ENCODE data around the gene SLC24A3. TPM values are rescaled to one million over a fixed set of nuclear protein-coding genes. Genes with fewer than 3 reads are reported as not detected.
"Not testable (repeated sequence)": the region's sequence is repeated elsewhere in the genome, so short reads cannot be mapped to it uniquely, and the experiment has no call there.

The SLC24A3 gene
- total RNA-seq, 4 donors from 2014 or later = 4.2 to 6.4 (median 5.6) TPM

- H3K36me3 ChIP-seq = no peaks in the 10 kb centered on the region
- H3K4me1 ChIP-seq = peaks cover 12% of the 10 kb centered on the region
- no peaks in the 10 kb centered on the region for H3K27me3 ChIP-seq
- no peak overlapping the region for H3K4me3 ChIP-seq
- no peak for TF ChIP-seq POLR2AphosphoS5 (IDR thresholded peaks at IDR 0.05)
- TF ChIP-seq POLR2A (IDR thresholded peaks at IDR 0.05) = no peak
- no peak for TF ChIP-seq CTCF (IDR thresholded peaks at IDR 0.05)
- no peak overlapping the region for H3K27ac ChIP-seq
- H3K9me3 ChIP-seq = no peaks in the 10 kb centered on the region
- no peak for DNase-seq (ENCODE audit: low spot score in 2 of 2)
- WGBS = 51% methylated on average over 3 of the region's 3 CpGs
Observed at GRCh38 chr20:19749618-19750071, 537.2 kb downstream of the SLC24A3 start.

GRCh38 chr20:19750101-19750606 lies 537.7 kb downstream of the SLC24A3 start:
- H3K4me3 ChIP-seq = no peak overlapping the region
- peaks cover 12% of the 10 kb centered on the region for H3K4me1 ChIP-seq
- H3K36me3 ChIP-seq = no peaks in the 10 kb centered on the region
- H3K9me3 ChIP-seq = no peaks in the 10 kb centered on the region
- TF ChIP-seq POLR2AphosphoS5 (IDR thresholded peaks at IDR 0.05) (no peak), POLR2A (IDR thresholded peaks at IDR 0.05) (no peak), EP300 (IDR thresholded peaks at IDR 0.05) (no peak), CTCF (IDR thresholded peaks at IDR 0.05) (no peak)
- no peak for DNase-seq (ENCODE audit: low spot score in 2 of 2)
- no peaks in the 10 kb centered on the region for H3K27me3 ChIP-seq
- WGBS = 78% methylated on average over 4 of the region's 4 CpGs
- H3K27ac ChIP-seq = no peak overlapping the region

- H3K4me1 ChIP-seq = peaks cover 12% of the 10 kb centered on the region
- H3K4me3 ChIP-seq = no peak overlapping the region
- no peak for TF ChIP-seq POLR2AphosphoS5 (IDR thresholded peaks at IDR 0.05)
- no peak for TF ChIP-seq EP300 (IDR thresholded peaks at IDR 0.05)
- no peak for TF ChIP-seq POLR2A (IDR thresholded peaks at IDR 0.05)
- TF ChIP-seq CTCF (IDR thresholded peaks at IDR 0.05) = no peak
- WGBS = 48% methylated on average over 5 of the region's 5 CpGs
- H3K36me3 ChIP-seq = no peaks in the 10 kb centered on the region
- no peaks in the 10 kb centered on the region for H3K9me3 ChIP-seq
- H3K27ac ChIP-seq = no peak overlapping the region
- DNase-seq (ENCODE audit: low spot score in 2 of 2) = no peak
- no peaks in the 10 kb centered on the region for H3K27me3 ChIP-seq
Observed at GRCh38 chr20:19750907-19751636, 538.6 kb downstream of the SLC24A3 start.

- H3K9me3 ChIP-seq; H3K4me3 ChIP-seq; H3K36me3 ChIP-seq; H3K27ac ChIP-seq; H3K27me3 ChIP-seq; DNase-seq (ENCODE audit: low spot score in 2 of 2): not testable (repeated sequence)
- peaks cover 32% of the 10 kb centered on the region for H3K4me1 ChIP-seq
- 87% methylated on average over 14 of the region's 14 CpGs for WGBS
Observed at GRCh38 chr20:19754201-19754600, 541.8 kb downstream of the SLC24A3 start.

GRCh38 chr20:19756761-19757486 lies 544.5 kb downstream of the SLC24A3 start:
- WGBS = 27% methylated on average over 21 of the region's 22 CpGs
- Histone ChIP-seq H3K27me3 (no peaks in the 10 kb centered on the region), H3K9me3 (no peaks in the 10 kb centered on the region), H3K4me1 (peaks cover 38% of the 10 kb centered on the region), H3K36me3 (no peaks in the 10 kb centered on the region), H3K4me3 (peak overlapping the region; percentile 65), H3K27ac (peak overlapping the region; percentile 96)
- DNase-seq (ENCODE audit: low spot score in 2 of 2) = peak in 1 of 2 donors; percentile 18
- no peak for TF ChIP-seq POLR2AphosphoS5 (IDR thresholded peaks at IDR 0.05)
- TF ChIP-seq EP300 (IDR thresholded peaks at IDR 0.05) = no peak
- no peak for TF ChIP-seq POLR2A (IDR thresholded peaks at IDR 0.05)
- TF ChIP-seq CTCF (IDR thresholded peaks at IDR 0.05) = no peak

Measured in suprapubic skin (tissue), 4 donors.